Activated CD8-positive, alpha-beta memory T cell treated with anti-CD3 and anti-CD28 coated beads for 36 hours (primary cell): ENCODE results near the gene SLC26A3. TPM values are rescaled to one million over a fixed set of nuclear protein-coding genes. Genes with fewer than 3 reads are reported as not detected.

Experiments used
- total RNA-seq, 2 experiments: library from RNA; stranded (reverse); gene quantifications; one replicate each; pipeline ENCODE4 v1.2.3, GENCODE V29; 2021

Gene SLC26A3
- total RNA-seq, 2 experiments from 2014 or later: not detected

Other genes with a start within 250 kb of the SLC26A3 start
- gene COG5, start 239.3 kb downstream of the SLC26A3 start, total RNA-seq: 10 to 100 TPM; 34.0 to 37.7 TPM
- 10 to 100 TPM; 12.6 to 12.7 TPM for gene DUS4L, start 239.3 kb downstream of the SLC26A3 start, total RNA-seq
- gene BCAP29, start 223.0 kb downstream of the SLC26A3 start, total RNA-seq: 10 to 100 TPM; 38.5 to 52.6 TPM
- gene SLC26A4, start 142.4 kb downstream of the SLC26A3 start, total RNA-seq: 1 to 10 TPM; 4.5 to 5.6 TPM
- gene CBLL1, start 59.1 kb downstream of the SLC26A3 start, total RNA-seq: 10 to 100 TPM; 41.2 to 45.0 TPM
- gene DLD, start 88.0 kb upstream of the SLC26A3 start, total RNA-seq: 100 to 1,000 TPM; 112 to 114 TPM
- under 1 TPM in 1 of 2 experiments, not detected in 1; 0.04 TPM for gene LAMB1, start 199.9 kb upstream of the SLC26A3 start, total RNA-seq